Hematopoietic multipotent progenitor cell (in vitro differentiated cells): ENCODE data around the gene CEP44. TPM values are rescaled to one million over a fixed set of nuclear protein-coding genes. Genes with fewer than 3 reads are reported as not detected.
"Not testable (repeated sequence)": the region's sequence is repeated elsewhere in the genome, so short reads cannot be mapped to it uniquely, and the experiment has no call there.

Experiments used
- DNase-seq, 3 donors: peaks; one replicate each; pipeline ENCODE4 v3.0.0-alpha.2; 2011 to 2015; ENCODE audit warnings: low read depth in 2 of 3, low spot score in 2 of 3
- total RNA-seq: library from RNA; depleted of rRNA; stranded (reverse); fragments of >200 nt; gene quantifications from one replicate; pipeline ENCODE4 v1.2.3, GENCODE V29; 2012

CEP44 gene
- 4.3 TPM for total RNA-seq

- DNase-seq, result peak; percentile 69 to 91 (median 85)
Measured at GRCh38 chr4:174283507-174284471, at the start of gene CEP44, which contains the start of gene FBXO8. Gene CEP44 (plus strand): TSS chr4:174283911. CDS start chr4:174299122, 15,211 bp downstream. Gene FBXO8 (minus strand): TSS chr4:174283667. CDS start chr4:174263092, 20,575 bp downstream.

- DNase-seq, result no peak
Measured at GRCh38 chr4:174236359-174236758, 47.4 kb upstream of the CEP44 start.

GRCh38 chr4:174241162-174241561 lies 42.5 kb upstream of the CEP44 start:
- no peak for DNase-seq

GRCh38 chr4:174244441-174244840 lies 39.3 kb upstream of the CEP44 start:
- DNase-seq, result no peak

- DNase-seq, result no peak
Measured at GRCh38 chr4:174245714-174246113, 38.0 kb upstream of the CEP44 start.

GRCh38 chr4:174248407-174248806 lies 35.3 kb upstream of the CEP44 start:
- no peak for DNase-seq

GRCh38 chr4:174252412-174252811 lies 31.3 kb upstream of the CEP44 start:
- no peak for DNase-seq

- no peak for DNase-seq
Measured at GRCh38 chr4:174254613-174255012, 29.1 kb upstream of the CEP44 start.

- no peak for DNase-seq
Measured at GRCh38 chr4:174255374-174255773, 28.3 kb upstream of the CEP44 start.

- DNase-seq, result no peak
Measured at GRCh38 chr4:174255786-174256185, 27.9 kb upstream of the CEP44 start.

- DNase-seq, result no peak
Measured at GRCh38 chr4:174256277-174256713, 27.4 kb upstream of the CEP44 start.

GRCh38 chr4:174259580-174259979 lies 24.1 kb upstream of the CEP44 start:
- no peak for DNase-seq

- DNase-seq, result no peak
Measured at GRCh38 chr4:174260099-174260498, 23.6 kb upstream of the CEP44 start.

- DNase-seq, result not testable (repeated sequence)
Measured at GRCh38 chr4:174261432-174261831, 22.3 kb upstream of the CEP44 start.

- no peak for DNase-seq
Measured at GRCh38 chr4:174262624-174263444, 20.9 kb upstream of the CEP44 start.

GRCh38 chr4:174263445-174263736 lies 20.3 kb upstream of the CEP44 start:
- DNase-seq, result no peak

GRCh38 chr4:174265916-174266315 lies 17.8 kb upstream of the CEP44 start:
- DNase-seq, result no peak

- no peak for DNase-seq
Measured at GRCh38 chr4:174266416-174266815, 17.3 kb upstream of the CEP44 start.

- DNase-seq, result no peak
Measured at GRCh38 chr4:174273930-174274329, 9.8 kb upstream of the CEP44 start.

GRCh38 chr4:174274436-174274835 lies 9.3 kb upstream of the CEP44 start:
- no peak for DNase-seq

GRCh38 chr4:174275101-174275500 lies 8.6 kb upstream of the CEP44 start:
- no peak for DNase-seq

GRCh38 chr4:174277433-174277832 lies 6.3 kb upstream of the CEP44 start:
- no peak for DNase-seq
